HG02870 (cell line): ENCODE measurements around the gene SLC17A4.

Source experiments
- ATAC-seq: cut with Tn5 transposase; IDR thresholded peaks from one replicate; pipeline ENCODE4 v1.9.1; 2021; ENCODE audit warnings: mild to moderate bottlenecking, moderate library complexity; ENCODE audit not compliant: unreplicated experiment

Gene SLC17A4, protein sequence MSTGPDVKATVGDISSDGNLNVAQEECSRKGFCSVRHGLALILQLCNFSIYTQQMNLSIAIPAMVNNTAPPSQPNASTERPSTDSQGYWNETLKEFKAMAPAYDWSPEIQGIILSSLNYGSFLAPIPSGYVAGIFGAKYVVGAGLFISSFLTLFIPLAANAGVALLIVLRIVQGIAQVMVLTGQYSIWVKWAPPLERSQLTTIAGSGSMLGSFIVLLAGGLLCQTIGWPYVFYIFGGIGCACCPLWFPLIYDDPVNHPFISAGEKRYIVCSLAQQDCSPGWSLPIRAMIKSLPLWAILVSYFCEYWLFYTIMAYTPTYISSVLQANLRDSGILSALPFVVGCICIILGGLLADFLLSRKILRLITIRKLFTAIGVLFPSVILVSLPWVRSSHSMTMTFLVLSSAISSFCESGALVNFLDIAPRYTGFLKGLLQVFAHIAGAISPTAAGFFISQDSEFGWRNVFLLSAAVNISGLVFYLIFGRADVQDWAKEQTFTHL

DNA sequence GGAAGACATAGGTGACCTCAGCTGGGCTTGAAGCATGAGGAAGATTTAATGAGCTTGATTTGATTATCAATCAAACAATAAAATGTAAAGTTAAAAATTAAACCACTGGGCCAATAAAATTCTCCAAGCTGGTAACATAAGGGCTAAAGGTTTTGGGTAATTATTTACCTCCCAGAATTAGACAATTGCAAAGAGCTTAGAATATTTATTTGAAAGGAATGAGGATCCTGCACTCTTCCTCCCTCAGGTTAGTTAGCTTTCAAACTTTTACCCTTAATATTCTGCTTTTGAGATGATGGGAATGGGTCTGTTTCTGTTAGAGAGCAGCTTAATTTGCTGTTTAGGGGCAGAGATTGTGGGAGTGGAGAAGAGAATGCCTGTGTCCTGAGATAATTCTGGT lies at the start of gene SLC17A4:
SLC17A4 (plus strand) TSS at position 208 of the 400 bp plus-strand sequence. CDS start 7,221 bp downstream, outside the sequence.
- no peak for ATAC-seq

DNA sequence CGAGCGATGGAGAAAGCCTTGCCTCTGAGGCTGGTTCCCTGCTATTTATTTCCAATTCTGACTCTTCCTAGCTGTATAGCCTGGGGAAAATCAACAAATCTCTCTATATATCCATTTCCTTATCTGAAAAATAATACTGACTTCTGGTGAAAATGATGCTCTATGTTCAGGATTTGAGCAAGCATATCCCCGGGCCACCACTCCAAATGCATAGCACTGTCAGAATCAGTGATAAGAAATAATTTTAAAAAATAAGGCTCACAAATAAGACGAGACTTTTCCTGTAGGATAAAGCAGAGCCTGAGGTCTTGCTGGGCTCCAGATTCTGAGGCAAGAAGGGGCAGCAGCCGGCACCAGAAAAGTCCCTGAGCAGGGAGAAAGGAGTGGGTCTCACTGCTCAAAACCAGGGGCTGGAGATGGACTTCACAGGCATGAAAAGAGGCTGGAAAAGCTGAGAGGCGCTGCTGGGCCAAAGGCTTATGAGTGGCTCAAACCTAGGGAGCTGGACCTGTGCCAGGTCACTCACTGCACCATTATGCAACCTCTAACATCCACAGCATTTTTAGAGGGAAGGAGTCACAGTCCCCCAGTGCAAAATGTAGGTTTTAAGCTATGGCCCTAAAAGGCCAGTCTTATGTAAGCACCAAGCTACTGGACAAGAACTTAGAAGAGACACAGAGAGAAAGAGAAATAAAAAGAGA lies 48.1 kb upstream of the SLC17A4 start:
- ATAC-seq, result no peak

DNA sequence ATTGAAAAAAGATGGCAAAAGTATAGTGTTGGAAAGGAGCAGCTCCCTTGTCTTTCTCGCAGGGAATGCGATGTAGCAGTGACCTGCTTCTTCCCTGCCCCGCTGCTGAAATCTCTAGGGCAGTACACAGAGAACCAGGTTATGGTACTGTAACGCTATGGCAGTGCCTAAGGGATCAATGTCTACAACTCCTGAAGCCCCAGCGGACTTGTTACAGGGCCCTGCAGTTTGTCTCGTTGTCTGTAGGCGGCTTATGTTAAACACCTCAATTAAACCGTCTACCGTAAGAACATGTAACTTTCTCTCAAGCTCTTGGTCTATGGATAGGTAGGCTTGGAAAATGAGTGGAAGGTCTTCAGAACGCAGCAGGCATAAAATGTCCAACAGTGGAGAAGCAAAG lies 44.8 kb upstream of the SLC17A4 start:
- no peak for ATAC-seq

DNA sequence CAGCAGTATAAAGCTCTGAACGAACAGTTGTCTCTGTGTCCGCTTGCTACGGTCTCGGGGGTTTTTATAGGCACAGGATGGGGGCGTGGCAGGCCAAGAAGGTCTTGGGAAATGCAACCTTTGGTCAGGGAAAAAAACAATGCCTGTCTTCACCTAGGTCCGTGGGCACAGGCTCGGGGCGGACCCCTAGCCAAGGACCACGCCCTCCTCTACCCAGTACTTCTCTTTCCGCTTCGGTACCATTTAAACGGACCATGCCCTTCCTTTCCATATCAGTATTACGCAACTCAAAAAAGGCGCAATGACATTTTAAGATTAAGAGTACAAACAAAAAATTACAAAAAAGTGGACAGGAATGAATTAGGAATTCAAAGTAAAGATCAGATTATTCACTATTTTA lies 44.3 kb upstream of the SLC17A4 start:
- no peak for ATAC-seq

DNA sequence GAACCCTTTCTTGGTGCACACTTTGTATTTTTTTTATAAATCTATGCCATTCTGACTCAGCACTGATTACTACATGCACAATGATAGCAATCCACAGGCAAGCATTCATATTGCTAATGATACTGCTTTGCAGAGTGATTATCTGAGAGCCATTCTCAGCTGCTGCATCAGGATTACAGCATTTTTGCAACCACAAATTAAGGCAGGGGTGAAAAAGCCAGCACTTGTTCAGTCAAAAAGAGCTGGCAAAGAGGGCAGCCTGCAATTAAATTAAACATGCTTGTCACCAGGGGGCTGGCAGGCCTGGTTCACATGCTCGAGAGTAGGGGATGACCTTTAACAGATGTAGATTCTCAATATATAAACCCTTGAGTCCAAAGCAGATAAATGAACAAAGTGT lies 40.7 kb upstream of the SLC17A4 start:
- no peak for ATAC-seq

DNA sequence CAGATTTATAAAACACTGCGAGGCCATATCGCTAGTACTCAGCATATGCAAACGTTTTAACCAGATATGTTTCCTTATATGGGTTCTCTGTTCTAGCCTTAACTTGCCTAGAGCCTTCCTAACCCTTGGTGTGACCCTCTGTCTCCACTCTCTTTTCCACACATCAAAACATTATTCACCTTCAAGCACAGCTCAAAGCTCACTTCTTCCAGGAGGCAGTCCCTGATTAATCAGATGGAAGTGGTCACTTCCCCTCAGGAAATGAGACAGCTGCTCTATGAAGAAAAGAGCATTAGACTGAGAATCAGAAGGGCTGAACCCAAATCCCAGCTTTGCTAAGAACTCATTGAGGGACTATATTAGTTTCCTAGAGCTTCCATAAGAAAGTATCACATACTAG lies 39.8 kb upstream of the SLC17A4 start:
- ATAC-seq, result no peak

DNA sequence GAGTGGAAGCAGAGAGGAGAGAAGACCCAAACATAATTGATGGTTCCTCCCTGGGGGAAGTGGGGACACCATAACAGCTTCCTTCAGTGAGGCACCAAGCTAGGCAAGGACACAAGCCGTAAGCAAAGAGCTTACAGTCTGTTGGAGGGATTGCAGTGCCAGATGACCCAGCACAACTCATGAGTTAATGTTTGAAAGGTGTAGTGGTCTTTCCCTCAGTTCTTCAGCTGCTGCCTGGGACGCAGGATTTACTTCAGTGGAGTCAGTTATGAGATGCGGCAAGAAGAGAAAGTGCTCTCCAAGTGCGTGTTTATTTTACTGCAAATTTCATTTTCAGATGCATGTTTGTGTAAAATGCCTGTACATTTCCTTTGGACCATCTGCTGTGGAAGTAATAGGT lies 38.7 kb upstream of the SLC17A4 start:
- ATAC-seq, result no peak

DNA sequence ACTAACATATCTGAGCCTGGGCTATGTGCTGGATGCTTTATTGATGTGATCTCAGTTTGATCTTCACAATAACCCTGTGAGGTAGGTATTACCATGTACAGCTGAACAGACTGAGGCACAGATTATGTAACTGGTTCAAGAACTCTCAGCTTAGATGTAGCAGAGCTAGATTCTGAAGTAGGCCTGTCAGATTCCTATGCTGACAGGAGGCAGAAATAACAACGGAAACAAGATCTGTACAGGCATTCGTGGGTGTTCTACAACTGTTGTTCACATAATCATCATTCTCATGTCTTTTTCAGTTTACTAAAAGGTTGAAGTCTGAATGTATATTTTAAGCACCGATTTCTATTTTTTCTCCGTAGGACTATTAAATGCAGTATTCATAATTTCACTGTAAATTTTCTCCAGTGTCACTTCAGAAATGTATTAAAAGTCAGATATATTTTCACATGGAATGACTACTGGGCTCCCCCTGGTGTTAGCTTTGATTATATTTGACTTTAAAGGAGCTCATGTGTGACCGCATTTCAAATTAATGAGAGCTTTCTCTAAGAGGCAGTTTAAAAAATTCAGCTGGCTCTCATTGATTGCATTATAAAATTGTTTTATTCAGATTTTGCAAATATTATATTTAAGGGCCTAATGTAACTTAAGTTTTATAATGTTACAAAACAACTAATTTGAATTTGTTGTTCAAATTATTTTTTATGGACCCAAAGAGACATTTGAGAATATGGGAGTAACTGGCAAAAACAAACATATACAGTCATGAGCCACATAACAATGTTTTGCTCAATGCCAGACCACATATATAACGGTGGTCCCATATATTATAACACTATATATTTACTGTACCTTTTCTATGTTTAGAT lies 36.4 kb upstream of the SLC17A4 start:
- ATAC-seq, result no peak

DNA sequence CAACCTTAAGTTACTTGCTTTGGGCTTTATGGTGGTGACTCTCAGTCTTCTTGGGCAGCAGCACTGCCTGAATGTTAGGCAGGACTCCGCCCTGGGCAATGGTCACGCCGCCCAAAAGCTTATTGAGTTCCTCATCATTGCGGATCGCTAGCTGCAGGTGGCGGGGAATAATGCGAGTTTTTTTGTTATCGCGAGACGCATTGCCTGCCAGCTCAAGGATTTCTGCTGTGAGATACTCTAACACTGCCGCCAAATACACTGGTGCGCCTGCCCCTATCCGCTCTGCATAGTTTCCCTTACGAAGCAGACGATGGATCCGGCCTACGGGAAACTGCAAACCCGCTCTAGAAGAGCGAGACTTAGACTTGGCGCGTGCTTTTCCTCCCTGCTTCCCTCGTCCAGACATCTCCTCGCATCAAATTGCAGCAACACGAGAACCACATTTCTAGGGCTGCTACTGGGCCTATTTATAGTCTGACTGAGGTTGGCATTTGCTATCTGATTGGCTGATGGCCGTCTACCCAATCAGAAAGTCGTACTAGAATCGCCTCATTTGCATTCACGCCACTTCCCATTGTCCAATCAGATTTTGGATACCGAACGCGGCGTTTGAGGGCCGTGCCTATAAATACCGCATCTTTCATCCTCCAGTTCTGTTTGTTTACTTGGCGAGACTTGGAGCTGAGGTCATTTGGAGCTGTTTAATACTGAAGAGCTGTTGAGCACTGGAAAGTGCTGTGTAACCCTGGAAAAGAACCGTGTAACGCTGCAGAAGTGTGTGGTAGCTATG lies 28.2 kb upstream of the SLC17A4 start:
- no peak for ATAC-seq

DNA sequence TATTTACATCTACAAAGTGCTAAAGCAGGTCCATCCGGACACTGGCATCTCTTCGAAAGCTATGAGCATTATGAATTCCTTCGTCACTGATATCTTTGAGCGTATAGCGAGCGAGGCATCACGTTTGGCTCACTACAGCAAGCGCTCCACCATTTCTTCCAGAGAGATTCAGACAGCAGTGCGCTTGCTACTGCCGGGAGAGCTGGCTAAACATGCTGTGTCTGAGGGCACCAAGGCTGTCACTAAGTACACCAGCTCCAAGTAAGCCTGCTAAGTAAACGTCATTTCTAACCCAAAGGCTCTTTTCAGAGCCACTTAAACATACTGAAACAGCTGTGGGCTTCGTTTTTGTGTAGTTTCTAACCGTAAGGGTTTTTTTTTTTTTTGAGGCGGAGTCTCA lies 27.5 kb upstream of the SLC17A4 start:
- no peak for ATAC-seq

DNA sequence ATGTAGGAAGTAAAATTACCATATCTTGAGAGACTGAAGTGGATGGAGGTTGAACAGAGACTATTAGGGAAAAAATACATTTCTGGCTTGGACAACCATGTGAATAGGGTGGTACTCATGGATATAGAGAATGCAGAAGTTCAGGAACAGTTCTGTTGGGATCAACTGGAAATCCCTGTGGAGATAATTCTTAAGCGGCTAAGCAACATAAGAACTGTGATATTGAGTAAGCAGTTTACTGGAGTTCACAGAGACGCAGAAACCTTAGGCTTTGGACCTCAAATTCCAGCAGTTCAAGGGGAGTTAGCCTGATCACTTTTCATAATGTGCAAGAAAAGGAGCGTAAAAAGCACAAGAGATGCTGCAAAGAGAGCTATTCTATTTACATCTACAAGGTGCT lies 23.6 kb upstream of the SLC17A4 start:
- ATAC-seq, result no peak

DNA sequence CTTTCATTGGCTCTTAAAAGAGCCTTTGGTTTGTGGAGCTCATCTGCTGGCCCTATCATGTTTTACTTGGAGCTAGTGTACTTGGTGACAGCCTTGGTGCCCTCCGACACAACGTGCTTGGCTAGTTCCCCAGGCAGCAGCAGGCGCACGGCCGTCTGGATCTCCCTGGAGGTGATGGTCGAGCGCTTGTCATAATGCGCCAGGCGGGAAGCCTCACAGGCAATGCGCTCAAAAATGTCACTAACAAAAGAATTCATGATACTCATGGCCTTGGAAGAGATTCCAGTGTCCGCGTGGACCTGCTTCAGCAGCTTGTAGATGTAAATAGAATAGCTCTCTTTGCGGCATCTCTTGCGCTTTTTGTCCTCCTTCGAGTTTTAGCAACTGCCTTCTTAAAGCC lies 22.8 kb upstream of the SLC17A4 start:
- ATAC-seq, result no peak

DNA sequence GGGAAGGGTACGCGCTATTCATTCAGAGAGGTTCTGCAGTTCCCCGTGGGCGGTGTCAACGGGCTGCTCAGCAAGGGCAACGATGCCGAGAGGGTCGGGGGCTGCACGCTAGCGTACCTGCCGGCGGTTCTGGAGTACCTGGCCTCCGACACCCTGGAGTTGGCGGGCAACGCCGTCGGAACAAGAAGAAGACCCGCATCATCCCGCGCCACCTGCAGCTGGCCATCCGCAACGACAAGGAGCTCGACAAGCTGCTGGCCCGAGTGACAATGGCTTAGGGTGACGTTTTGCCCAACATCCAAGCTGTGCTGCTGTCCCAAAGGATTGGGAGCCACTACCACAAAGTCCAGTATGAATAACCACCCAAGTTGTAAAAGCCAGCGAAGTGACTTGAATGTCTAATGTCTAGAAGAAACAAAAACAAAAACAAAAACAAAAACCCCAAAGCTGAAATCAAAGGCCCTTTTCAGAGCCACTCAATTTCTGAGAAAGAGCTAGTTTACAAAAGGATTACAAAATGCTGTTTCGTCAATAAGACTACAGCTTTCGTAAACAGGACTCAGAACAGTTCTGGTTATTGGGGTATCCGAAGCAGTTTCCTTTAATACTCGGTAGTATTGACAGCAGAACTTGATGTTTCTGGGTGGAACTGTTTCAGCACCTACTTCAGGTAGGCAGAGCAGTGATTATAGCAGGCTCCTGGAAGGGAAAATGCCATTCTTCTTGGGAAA lies 21.9 kb upstream of the SLC17A4 start:
- ATAC-seq, result no peak

DNA sequence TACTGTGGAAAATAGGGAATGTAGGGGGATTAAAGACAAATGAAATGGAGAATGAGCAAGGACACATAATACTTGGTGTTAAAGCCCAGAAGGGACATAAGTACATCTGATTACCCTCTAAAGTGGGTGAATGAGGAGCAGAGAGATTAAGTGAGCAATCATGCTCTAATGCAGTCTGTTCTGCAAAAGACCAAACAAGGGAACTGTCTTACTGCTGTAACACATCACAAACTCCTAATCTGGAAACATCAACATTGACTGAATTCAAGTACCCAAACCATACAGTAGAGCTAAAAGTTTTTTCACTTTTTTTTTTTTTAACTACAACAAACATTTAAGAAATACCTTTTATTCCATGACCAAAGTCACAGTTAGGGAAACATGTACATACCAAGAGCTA lies 19.3 kb upstream of the SLC17A4 start:
- no peak for ATAC-seq

DNA sequence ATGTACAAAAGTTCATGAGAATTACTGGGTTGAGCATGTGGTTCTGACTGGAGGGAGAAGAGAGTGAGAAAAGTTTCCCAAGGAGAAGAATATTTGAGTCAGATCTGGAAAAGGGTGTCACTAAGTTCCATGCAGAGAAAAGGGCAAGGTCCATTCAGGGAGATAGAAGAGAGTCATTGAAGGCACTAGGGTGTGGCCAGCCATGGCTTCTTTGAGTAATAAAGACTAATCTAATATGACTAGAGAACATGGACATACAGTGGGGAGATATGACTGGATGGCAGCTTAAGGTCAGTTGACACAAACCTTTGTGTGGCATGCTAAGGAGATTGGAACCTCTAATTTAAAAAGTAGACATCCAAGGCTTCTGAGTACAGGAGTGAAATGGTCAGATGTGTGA lies 10.7 kb upstream of the SLC17A4 start:
- no peak for ATAC-seq

DNA sequence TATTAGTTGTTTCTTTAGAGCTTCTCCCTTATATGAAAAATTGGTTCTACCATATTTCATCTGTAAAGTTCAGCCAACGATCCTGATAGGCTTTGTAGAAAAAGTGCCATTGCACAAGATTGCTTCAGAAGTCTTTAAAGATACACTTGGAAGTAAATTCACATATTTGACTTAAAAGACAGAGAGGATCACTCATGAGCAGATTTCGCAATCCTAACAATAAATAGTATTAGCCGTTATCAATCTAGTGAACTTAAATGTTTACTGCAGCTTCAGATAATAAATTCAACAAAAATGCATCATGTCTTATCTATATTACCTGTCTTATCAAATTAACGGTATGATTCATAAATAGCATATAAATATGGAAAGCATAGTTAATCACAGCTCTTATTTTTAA lies 8.7 kb upstream of the SLC17A4 start:
- no peak for ATAC-seq

DNA sequence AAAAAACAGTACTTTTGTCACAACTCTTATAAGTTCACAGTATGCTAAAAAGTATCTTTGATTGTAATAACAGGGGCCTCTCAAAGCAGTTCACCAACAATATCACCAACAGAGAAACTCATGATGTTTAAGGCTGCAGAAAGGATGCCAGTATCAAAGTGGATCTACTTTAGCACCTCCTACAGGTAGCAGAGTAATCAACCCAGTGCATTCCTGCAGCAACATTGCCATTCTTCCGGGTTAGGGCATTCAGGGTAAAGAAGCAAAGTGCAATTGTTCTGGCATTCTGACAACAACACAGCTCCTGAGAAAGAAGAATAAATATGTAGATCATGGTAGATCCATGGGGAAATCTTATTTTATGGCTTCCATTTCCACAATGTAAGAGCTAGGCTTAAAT lies 7.6 kb upstream of the SLC17A4 start:
- no peak for ATAC-seq

DNA sequence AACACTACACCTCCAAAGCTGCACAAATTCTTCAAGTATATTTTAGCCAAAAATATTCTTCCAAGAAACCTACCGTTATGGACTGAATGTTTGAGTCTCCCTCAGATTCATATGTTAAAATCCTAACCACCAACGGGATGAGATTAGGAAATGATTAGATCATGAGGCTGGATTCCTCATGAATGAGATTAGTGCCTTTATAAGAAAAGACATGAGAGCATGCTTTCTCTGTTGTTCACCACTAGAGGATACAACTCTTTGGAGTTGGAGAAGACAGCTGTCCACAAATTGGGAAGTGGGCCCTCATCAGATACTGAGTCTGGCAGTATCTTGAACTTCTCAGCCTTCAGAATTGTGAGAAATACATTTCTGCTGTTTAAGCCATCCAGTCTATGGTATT lies 7.1 kb upstream of the SLC17A4 start:
- no peak for ATAC-seq

DNA sequence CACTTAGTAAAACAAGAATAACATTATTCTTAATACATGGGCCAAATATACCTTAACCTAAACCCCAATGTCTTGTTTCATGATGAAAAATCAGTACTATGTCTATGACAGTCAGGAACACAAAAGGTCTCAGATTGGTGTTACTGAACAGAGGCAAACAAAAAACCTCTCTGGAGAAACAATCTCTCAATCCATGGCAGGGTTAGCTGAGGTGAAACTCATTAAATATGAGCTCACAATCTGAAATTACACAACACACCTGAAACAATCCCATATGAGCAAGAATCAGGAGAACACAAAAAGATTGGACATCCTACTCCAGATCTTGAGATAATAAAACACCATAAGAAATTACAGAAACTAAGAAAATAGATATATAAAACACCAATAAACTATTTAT lies 6.5 kb upstream of the SLC17A4 start:
- ATAC-seq, result no peak
